Endothelial cell of umbilical vein (primary cell): ENCODE measurements around the gene CFAP210. TPM values are rescaled to one million over a fixed set of nuclear protein-coding genes. Genes with fewer than 3 reads are reported as not detected.
"Not testable (repeated sequence)": the region's sequence is repeated elsewhere in the genome, so short reads cannot be mapped to it uniquely, and the experiment has no call there.

Experiments used
- BruUV-seq: library from RNA; stranded (reverse); fragments of 400-500 nt; replicated peaks from 2 replicates; lab custom pipeline; 2021; lab: Mats Ljungman, UMichigan
- CTCF ChIA-PET: fragments of 300-600, 350-600 bp; sonication (Branson Sonifier 250); formaldehyde crosslinking; loops from one replicate; lab custom pipeline; 2021; ENCODE audit warnings: antibody characterized with exemption, inconsistent platforms; lab: Charles Lee
- POLR2A ChIA-PET: fragments of 300-600, 350-600 bp; sonication (Branson Sonifier 250); formaldehyde crosslinking; loops from one replicate; lab custom pipeline; 2021; ENCODE audit warnings: antibody characterized with exemption, inconsistent platforms; lab: Charles Lee
- DNase-seq: peaks from one replicate; pipeline ENCODE4 v3.0.0-alpha.2; 2011; ENCODE audit warnings: low read depth, low spot score
- FAIRE-seq: peaks from 2 replicates; lab custom pipeline; 2011; peaks lifted over from hg19 to GRCh38; lab: Jason Lieb, UNC
- H2AFZ ChIP-seq: 2 replicates; pipeline ENCODE4 v1.6.0; 2012; ENCODE audit warnings: low read depth, low read length, control low read depth, inconsistent platforms
- H3K27ac ChIP-seq: 2 replicates; pipeline ENCODE4 v1.5.1; 2011; ENCODE audit warnings: low read depth, mild to moderate bottlenecking, control low read depth, low read length, moderate library complexity; ENCODE audit not compliant: insufficient read depth
- H3K27me3 ChIP-seq, 2 experiments: 2 replicates each; pipeline versions ENCODE4 v1.6.0 to v1.6.1; 2011; ENCODE audit warnings: low read length in 2 of 2, mixed read lengths in 1 of 2; ENCODE audit not compliant: control insufficient read depth in 2 of 2, insufficient read depth in 2 of 2
- H3K36me3 ChIP-seq, 2 experiments: 2 replicates in 1 of 2; 3 replicates in 1 of 2; pipeline ENCODE4 v1.5.1; 2011; ENCODE audit warnings: low read length in 2 of 2, mild to moderate bottlenecking in 1 of 2, moderate library complexity in 1 of 2; ENCODE audit not compliant: control insufficient read depth in 2 of 2, insufficient read depth in 2 of 2; ENCODE audit errors: extremely low read depth in 1 of 2
- H3K4me1 ChIP-seq: 3 replicates; pipeline ENCODE4 v1.5.1; 2011; ENCODE audit warnings: mild to moderate bottlenecking, low read length; ENCODE audit not compliant: control insufficient read depth, insufficient read depth; ENCODE audit errors: extremely low read depth
- H3K4me2 ChIP-seq: 2 replicates; pipeline ENCODE4 v1.6.1; 2011; ENCODE audit warnings: low read length, control low read depth, mixed read lengths; ENCODE audit not compliant: insufficient read depth
- H3K4me3 ChIP-seq, 3 experiments: fragments of 200-600 bp in 1 of 3; sonication (generic), shearing (Covaris generic) in 1 of 3; replicated peaks in 1 of 3; 2 replicates each; pipeline ENCODE4 v1.5.1; 2011 to 2016; ENCODE audit warnings: control low read depth in 3 of 3, low read length in 3 of 3, mild to moderate bottlenecking in 2 of 3, inconsistent platforms in 1 of 3, low read depth in 1 of 3, moderate library complexity in 1 of 3; ENCODE audit not compliant: insufficient read depth in 1 of 3
- H3K79me2 ChIP-seq: 2 replicates; pipeline ENCODE4 v1.6.0; 2012; ENCODE audit warnings: low read length, inconsistent platforms; ENCODE audit not compliant: control insufficient read depth, insufficient read depth
- H3K9ac ChIP-seq: replicated peaks from 2 replicates; pipeline ENCODE3; 2011; ENCODE audit warnings: low read length, control low read depth; ENCODE audit not compliant: insufficient read depth; ENCODE audit errors: extremely low read depth
- H3K9me1 ChIP-seq: replicated peaks from 3 replicates; pipeline ENCODE4 v1.6.0; 2011; ENCODE audit warnings: mild to moderate bottlenecking, low read length; ENCODE audit not compliant: control insufficient read depth, insufficient read depth; ENCODE audit errors: extremely low read depth
- H3K9me3 ChIP-seq: replicated peaks from 2 replicates; pipeline ENCODE4 v1.5.1; 2012; ENCODE audit warnings: low read length, inconsistent platforms; ENCODE audit not compliant: control insufficient read depth, insufficient read depth
- H4K20me1 ChIP-seq: replicated peaks from 2 replicates; pipeline ENCODE3; 2011; ENCODE audit warnings: mild to moderate bottlenecking, low read length; ENCODE audit not compliant: control insufficient read depth, insufficient read depth; ENCODE audit errors: extremely low read depth
- EZH2 ChIP-seq: IDR thresholded peaks from 2 replicates; pipeline ENCODE4 v1.6.1; 2012; ENCODE audit warnings: borderline replicate concordance, low read depth, mild to moderate bottlenecking, moderate library complexity, low read length, inconsistent platforms; ENCODE audit not compliant: severe bottlenecking
- FOS ChIP-seq: IDR thresholded peaks from 2 replicates; pipeline ENCODE4 v1.6.1; 2011; ENCODE audit warnings: mild to moderate bottlenecking, low read length, moderate library complexity, borderline replicate concordance; ENCODE audit not compliant: insufficient read depth
- GATA2 ChIP-seq: IDR thresholded peaks from 2 replicates; pipeline ENCODE4 v1.7.0; 2011; ENCODE audit warnings: low read depth, mild to moderate bottlenecking, moderate library complexity, mixed read lengths, low read length; ENCODE audit not compliant: insufficient read length, insufficient read depth
- JUN ChIP-seq: IDR thresholded peaks from 2 replicates; pipeline ENCODE4 v1.6.1; 2011; ENCODE audit warnings: borderline replicate concordance, low read depth; ENCODE audit not compliant: insufficient read length, insufficient read depth
- MAX ChIP-seq: IDR thresholded peaks from 2 replicates; pipeline ENCODE4 v1.6.1; 2011; ENCODE audit not compliant: insufficient read depth, insufficient read length
- MYC ChIP-seq: IDR thresholded peaks from one replicate; pipeline ENCODE4 v1.6.1; 2011; ENCODE audit warnings: mild to moderate bottlenecking, low read depth, low read length
- POLR2A ChIP-seq: IDR thresholded peaks from 2 replicates; pipeline ENCODE4 v1.6.1; 2012; ENCODE audit warnings: low read depth, mild to moderate bottlenecking, control low read depth, low read length
- POLR2AphosphoS5 ChIP-seq: IDR thresholded peaks from 2 replicates; pipeline ENCODE4 v1.6.1; 2012; ENCODE audit warnings: low read depth, mild to moderate bottlenecking, control low read depth, low read length, moderate library complexity; ENCODE audit not compliant: insufficient read depth
- dilution Hi-C: fragments of 300-500 bp; cut with MboI; formaldehyde crosslinking; loops from one replicate; pipeline ENCODE4 v1.15.0; 2019; ENCODE audit warnings: low sequenced_read_pairs; ENCODE audit not compliant: extremely low pct_ligation_motif_present
- intact Hi-C: fragments of 100-400 bp; cut with micrococcal nuclease; formaldehyde crosslinking; loops from one replicate; pipeline ENCODE4 v1.10.0; 2022
- polyA plus RNA-seq, 4 experiments: library from polyadenylated mRNA; depleted of rRNA in 3 of 4; stranded (reverse) in 3 of 4; unstranded in 1 of 4; fragments of >200 nt; gene quantifications; 2 replicates each; pipeline versions ENCODE4 v1.2.1 to v1.2.3, GENCODE V29; 2011 to 2012; ENCODE audit warnings: missing spikeins in 1 of 4
- total RNA-seq: library from RNA; stranded (reverse); gene quantifications from 2 replicates; pipeline ENCODE4 v1.2.3, GENCODE V29; 2021

The CFAP210 gene
- total and polyA plus RNA-seq, 2 donors (not counting 3 experiments of a cell fraction or from before 2014, with no cell fraction given), result not detected

DNA sequence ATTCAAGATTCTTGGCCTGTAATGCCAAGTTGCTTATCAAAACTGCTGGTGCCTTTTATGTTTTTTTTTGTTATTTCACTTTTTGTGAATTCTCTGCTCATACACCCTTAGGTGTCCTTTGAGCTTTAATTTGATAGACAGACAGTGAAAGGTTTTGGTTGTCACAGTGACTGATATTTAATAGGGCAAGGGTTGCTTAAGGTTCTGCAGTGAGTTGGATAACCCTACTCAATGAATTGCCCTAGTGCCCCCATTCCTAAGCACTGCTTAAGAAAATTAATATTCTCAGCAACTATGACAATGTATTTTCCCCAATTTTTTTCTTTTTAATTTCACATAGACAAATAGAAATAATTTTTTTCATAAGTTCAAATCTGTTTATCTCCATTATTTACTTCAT, 94.6 kb downstream of the CFAP210 start:
- Histone ChIP-seq H3K36me3 (no peaks in the 10 kb centered on the region), H4K20me1 (peaks cover 5% of the 10 kb centered on the region), H2AFZ (no peak overlapping the region), H3K9me3 (no peaks in the 10 kb centered on the region), H3K9ac (no peak overlapping the region), H3K27ac (no peak overlapping the region), H3K27me3 (no peaks in the 10 kb centered on the region), H3K79me2 (peaks cover 80% of the 10 kb centered on the region), H3K9me1 (no peaks in the 10 kb centered on the region), H3K4me1 (no peaks in the 10 kb centered on the region), H3K4me2 (no peak overlapping the region), H3K4me3 (no peak overlapping the region)
- no peak for FAIRE-seq
- dilution Hi-C loops, result no loop called here
- intact Hi-C loops, result no loop called here
- BruUV-seq, result no TSS peak
- no peak for TF ChIP-seq EZH2
- TF ChIP-seq POLR2A, result no peak
- no peak for TF ChIP-seq FOS
- no peak for TF ChIP-seq POLR2AphosphoS5
- no peak for DNase-seq
- CTCF ChIA-PET, result no interaction called here
- POLR2A ChIA-PET, result no interaction called here

- CTCF ChIA-PET, result no interaction called here
- Histone ChIP-seq H2AFZ (no peak overlapping the region), H3K36me3 (no peaks in the 10 kb centered on the region), H3K9me1 (no peaks in the 10 kb centered on the region), H3K27ac (no peak overlapping the region), H3K9ac (no peak overlapping the region), H3K4me3 (no peak overlapping the region), H3K4me2 (no peak overlapping the region), H3K27me3 (no peaks in the 10 kb centered on the region), H3K79me2 (peaks cover 86% of the 10 kb centered on the region), H4K20me1 (peaks cover 5% of the 10 kb centered on the region), H3K4me1 (no peaks in the 10 kb centered on the region), H3K9me3 (no peaks in the 10 kb centered on the region)
- no peak for FAIRE-seq
- no TSS peak for BruUV-seq
- dilution Hi-C loops (no loop called here), intact Hi-C loops (no loop called here)
- POLR2A ChIA-PET, result no interaction called here
- TF ChIP-seq MYC (no peak), POLR2AphosphoS5 (no peak), FOS (no peak), JUN (no peak), MAX (no peak), GATA2 (no peak), EZH2 (no peak)
- no peak for DNase-seq
Measured at GRCh38 chr2:169598982-169599381, 95.2 kb downstream of the CFAP210 start.

DNA sequence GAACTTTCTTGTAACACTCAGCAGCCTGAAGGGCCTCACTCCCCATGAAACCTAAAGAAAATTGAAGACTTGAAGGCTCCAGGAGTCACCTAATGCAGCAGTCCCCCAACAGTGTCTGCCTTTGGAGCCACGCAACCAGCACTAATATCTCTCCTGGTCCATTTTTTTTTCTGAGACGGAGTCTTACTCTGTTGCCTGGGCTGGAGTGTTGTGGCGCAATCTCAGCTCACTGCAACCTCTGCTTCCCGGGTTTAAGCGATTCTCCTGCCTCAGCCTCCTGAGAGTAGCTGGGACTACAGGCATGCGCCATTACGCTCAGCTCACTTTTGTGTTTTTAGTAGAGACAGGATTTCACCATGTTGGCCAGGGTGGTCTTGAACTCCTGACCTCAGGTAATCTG, 97.7 kb downstream of the CFAP210 start:
- intact Hi-C loops, H2AFZ ChIP-seq, DNase-seq, dilution Hi-C loops, H3K4me3 ChIP-seq, H3K4me1 ChIP-seq, POLR2A ChIA-PET, BruUV-seq, H3K9me3 ChIP-seq, H3K9ac ChIP-seq, H4K20me1 ChIP-seq, H3K9me1 ChIP-seq, H3K4me2 ChIP-seq, H3K36me3 ChIP-seq, H3K27ac ChIP-seq, FAIRE-seq, H3K27me3 ChIP-seq: not testable (repeated sequence)
- CTCF ChIA-PET, result interaction anchor here (2.7 kb wide), 1 partner anchor 11 kb away, joined by 5 read pairs; no protein-coding TSS in a partner anchor
- peaks cover 91% of the 10 kb centered on the region for H3K79me2 ChIP-seq
